K562 (cell line): Measurements from ENCODE around the gene XCL1. TPM values are rescaled to one million over a fixed set of nuclear protein-coding genes. Genes with fewer than 3 reads are reported as not detected.

ENCODE experiments used
- FOXJ2 ChIP-seq: fragments of 200-800 bp; sonication (Bioruptor generic); IDR thresholded peaks from 2 replicates; pipeline ENCODE4 v1.6.1; 2016; ENCODE audit warnings: missing genetic modification characterization, missing compliant biosample characterization
- FOXP1 ChIP-seq: sonication (generic); formaldehyde crosslinking; IDR thresholded peaks from 2 replicates; pipeline ENCODE4 v1.8.0; 2022; ENCODE audit warnings: mild to moderate bottlenecking, missing genetic modification reagents
- ZNF518B ChIP-seq: fragments of 250-450 bp; sonication (Bioruptor Pico); IDR thresholded peaks from 2 replicates; pipeline ENCODE4 v1.5.0; 2021; ENCODE audit warnings: mild to moderate bottlenecking, moderate library complexity
- polyA plus RNA-seq, 8 experiments: library from polyadenylated mRNA; depleted of rRNA in 4 of 8; stranded (reverse) in 5 of 8; unstranded in 3 of 8; fragments of >200 nt; fragmentation: Nextera tagmentation in 2 of 8; fragmentation: Illumina TruSeq in 1 of 8; extraction: Ambion mirVana in 2 of 8; extraction: Trizol in 1 of 8; gene quantifications; 2 replicates each; pipeline versions ENCODE4 v1.2.1 to v1.2.3, GENCODE V29; 2011 to 2014; ENCODE audit warnings: inconsistent platforms in 1 of 8, missing spikeins in 1 of 8
- total RNA-seq, 7 experiments: library from RNA; depleted of rRNA in 6 of 7; stranded (reverse); fragments of >200 nt in 6 of 7; fragmentation: Illumina TruSeq in 2 of 7; extraction: Trizol in 2 of 7; gene quantifications; 2 replicates each; pipeline versions ENCODE4 v1.2.1 to v1.2.3, GENCODE V29; 2011 to 2021; ENCODE audit warnings: low replicate concordance in 1 of 7
- TF ChIP-seq, protein P1 (sequence below): sonication (generic); formaldehyde crosslinking; IDR thresholded peaks from 2 replicates; pipeline ENCODE4 v1.8.0; 2022; ENCODE audit warnings: mild to moderate bottlenecking, missing genetic modification reagents
- TF ChIP-seq, protein P2 (sequence below): fragments of 450-650 bp; formaldehyde crosslinking; IDR thresholded peaks from 2 replicates; pipeline ENCODE4 v1.4.0; 2020; ENCODE audit warnings: mild to moderate bottlenecking, moderate library complexity
- TF ChIP-seq, protein P3 (sequence below): fragments of 450-650 bp; IDR thresholded peaks from 2 replicates; pipeline ENCODE4 v1.6.1; 2017; ENCODE audit warnings: antibody characterized with exemption, mild to moderate bottlenecking

Gene XCL1
- total and polyA plus RNA-seq, 9 of the 15 experiments (the other 6 are each of a cell fraction or from before 2014, with no cell fraction given) = 0.06 to 0.09 (median 0.06) TPM; not detected in 6

DNA sequence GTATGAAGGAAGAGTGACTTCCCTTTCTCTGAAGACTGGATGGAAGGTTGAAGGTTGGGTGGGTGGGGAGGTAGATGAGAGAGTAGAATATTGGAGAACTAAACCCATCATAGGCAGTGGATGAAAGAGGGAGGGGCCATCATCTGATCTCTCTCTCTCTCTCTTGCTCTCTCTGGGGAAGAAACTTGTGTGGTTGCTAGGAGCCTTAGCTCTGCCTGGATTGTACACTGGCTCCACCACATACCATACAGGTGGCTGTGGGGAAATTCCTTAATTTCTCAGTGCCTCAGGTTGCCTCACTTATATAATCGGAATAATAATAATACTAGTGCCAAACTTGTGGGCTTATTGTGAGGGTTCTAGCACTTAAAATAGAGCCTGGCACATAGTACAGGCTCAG, 9.5 kb downstream of the XCL1 start (continued):
- TF ChIP-seq ZNF518B (no peak), FOXP1 (no peak), FOXJ2 (tag) (no peak)
- TF ChIP-seq, protein P1, sequence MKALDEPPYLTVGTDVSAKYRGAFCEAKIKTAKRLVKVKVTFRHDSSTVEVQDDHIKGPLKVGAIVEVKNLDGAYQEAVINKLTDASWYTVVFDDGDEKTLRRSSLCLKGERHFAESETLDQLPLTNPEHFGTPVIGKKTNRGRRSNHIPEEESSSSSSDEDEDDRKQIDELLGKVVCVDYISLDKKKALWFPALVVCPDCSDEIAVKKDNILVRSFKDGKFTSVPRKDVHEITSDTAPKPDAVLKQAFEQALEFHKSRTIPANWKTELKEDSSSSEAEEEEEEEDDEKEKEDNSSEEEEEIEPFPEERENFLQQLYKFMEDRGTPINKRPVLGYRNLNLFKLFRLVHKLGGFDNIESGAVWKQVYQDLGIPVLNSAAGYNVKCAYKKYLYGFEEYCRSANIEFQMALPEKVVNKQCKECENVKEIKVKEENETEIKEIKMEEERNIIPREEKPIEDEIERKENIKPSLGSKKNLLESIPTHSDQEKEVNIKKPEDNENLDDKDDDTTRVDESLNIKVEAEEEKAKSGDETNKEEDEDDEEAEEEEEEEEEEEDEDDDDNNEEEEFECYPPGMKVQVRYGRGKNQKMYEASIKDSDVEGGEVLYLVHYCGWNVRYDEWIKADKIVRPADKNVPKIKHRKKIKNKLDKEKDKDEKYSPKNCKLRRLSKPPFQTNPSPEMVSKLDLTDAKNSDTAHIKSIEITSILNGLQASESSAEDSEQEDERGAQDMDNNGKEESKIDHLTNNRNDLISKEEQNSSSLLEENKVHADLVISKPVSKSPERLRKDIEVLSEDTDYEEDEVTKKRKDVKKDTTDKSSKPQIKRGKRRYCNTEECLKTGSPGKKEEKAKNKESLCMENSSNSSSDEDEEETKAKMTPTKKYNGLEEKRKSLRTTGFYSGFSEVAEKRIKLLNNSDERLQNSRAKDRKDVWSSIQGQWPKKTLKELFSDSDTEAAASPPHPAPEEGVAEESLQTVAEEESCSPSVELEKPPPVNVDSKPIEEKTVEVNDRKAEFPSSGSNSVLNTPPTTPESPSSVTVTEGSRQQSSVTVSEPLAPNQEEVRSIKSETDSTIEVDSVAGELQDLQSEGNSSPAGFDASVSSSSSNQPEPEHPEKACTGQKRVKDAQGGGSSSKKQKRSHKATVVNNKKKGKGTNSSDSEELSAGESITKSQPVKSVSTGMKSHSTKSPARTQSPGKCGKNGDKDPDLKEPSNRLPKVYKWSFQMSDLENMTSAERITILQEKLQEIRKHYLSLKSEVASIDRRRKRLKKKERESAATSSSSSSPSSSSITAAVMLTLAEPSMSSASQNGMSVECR (CRISPR knock-in tag) = no peak
- TF ChIP-seq, protein P2, sequence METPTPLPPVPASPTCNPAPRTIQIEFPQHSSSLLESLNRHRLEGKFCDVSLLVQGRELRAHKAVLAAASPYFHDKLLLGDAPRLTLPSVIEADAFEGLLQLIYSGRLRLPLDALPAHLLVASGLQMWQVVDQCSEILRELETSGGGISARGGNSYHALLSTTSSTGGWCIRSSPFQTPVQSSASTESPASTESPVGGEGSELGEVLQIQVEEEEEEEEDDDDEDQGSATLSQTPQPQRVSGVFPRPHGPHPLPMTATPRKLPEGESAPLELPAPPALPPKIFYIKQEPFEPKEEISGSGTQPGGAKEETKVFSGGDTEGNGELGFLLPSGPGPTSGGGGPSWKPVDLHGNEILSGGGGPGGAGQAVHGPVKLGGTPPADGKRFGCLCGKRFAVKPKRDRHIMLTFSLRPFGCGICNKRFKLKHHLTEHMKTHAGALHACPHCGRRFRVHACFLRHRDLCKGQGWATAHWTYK (CRISPR knock-in tag) = no peak
- TF ChIP-seq, protein P3, sequence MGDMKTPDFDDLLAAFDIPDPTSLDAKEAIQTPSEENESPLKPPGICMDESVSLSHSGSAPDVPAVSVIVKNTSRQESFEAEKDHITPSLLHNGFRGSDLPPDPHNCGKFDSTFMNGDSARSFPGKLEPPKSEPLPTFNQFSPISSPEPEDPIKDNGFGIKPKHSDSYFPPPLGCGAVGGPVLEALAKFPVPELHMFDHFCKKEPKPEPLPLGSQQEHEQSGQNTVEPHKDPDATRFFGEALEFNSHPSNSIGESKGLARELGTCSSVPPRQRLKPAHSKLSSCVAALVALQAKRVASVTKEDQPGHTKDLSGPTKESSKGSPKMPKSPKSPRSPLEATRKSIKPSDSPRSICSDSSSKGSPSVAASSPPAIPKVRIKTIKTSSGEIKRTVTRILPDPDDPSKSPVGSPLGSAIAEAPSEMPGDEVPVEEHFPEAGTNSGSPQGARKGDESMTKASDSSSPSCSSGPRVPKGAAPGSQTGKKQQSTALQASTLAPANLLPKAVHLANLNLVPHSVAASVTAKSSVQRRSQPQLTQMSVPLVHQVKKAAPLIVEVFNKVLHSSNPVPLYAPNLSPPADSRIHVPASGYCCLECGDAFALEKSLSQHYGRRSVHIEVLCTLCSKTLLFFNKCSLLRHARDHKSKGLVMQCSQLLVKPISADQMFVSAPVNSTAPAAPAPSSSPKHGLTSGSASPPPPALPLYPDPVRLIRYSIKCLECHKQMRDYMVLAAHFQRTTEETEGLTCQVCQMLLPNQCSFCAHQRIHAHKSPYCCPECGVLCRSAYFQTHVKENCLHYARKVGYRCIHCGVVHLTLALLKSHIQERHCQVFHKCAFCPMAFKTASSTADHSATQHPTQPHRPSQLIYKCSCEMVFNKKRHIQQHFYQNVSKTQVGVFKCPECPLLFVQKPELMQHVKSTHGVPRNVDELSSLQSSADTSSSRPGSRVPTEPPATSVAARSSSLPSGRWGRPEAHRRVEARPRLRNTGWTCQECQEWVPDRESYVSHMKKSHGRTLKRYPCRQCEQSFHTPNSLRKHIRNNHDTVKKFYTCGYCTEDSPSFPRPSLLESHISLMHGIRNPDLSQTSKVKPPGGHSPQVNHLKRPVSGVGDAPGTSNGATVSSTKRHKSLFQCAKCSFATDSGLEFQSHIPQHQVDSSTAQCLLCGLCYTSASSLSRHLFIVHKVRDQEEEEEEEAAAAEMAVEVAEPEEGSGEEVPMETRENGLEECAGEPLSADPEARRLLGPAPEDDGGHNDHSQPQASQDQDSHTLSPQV = no peak
